ENCODE measurements around the gene IQCK. TPM values are rescaled to one million over a fixed set of nuclear protein-coding genes. Genes with fewer than 3 reads are reported as not detected.

The IQCK gene
- total RNA-seq, 1 donor from 2014 or later, result 3.2 TPM

GRCh38 chr16:19776565-19776964, 58.5 kb downstream of the IQCK start:
- ATAC-seq (ENCODE audit: low read depth) (no peak), DNase-seq (no peak)
- no peaks in the 10 kb centered on the region for H3K27me3 Mint-ChIP-seq
- H3K36me3 Mint-ChIP-seq (ENCODE audit: low read depth), result no peaks in the 10 kb centered on the region
- POLR2A ChIA-PET, result no interaction called here
- CTCF ChIA-PET, result no interaction called here
- peaks cover 4% of the 10 kb centered on the region for H3K4me1 Mint-ChIP-seq
- H3K9me3 Mint-ChIP-seq, result no peaks in the 10 kb centered on the region
- no peak for TF ChIP-seq CTCF (IDR thresholded peaks at IDR 0.05)
- no peak overlapping the region for H3K4me3 Mint-ChIP-seq
- intact Hi-C loops (cut with micrococcal nuclease), result no loop called here
- H3K27ac Mint-ChIP-seq, result no peak overlapping the region

- no peak overlapping the region for H3K27ac Mint-ChIP-seq
- no peak overlapping the region for H3K4me3 Mint-ChIP-seq
- ATAC-seq (ENCODE audit: low read depth), result no peak
- H3K36me3 Mint-ChIP-seq (ENCODE audit: low read depth), result no peaks in the 10 kb centered on the region
- intact Hi-C loops (cut with micrococcal nuclease), result no loop called here
- H3K9me3 Mint-ChIP-seq, result no peaks in the 10 kb centered on the region
- TF ChIP-seq CTCF (IDR thresholded peaks at IDR 0.05), result no peak
- ChIA-PET CTCF (no interaction called here), POLR2A (no interaction called here)
- H3K27me3 Mint-ChIP-seq, result no peaks in the 10 kb centered on the region
- peaks cover 4% of the 10 kb centered on the region for H3K4me1 Mint-ChIP-seq
- no peak for DNase-seq
These were observed 62.2 kb downstream of the IQCK start for GRCh38 chr16:19780321-19780720.

- no peak overlapping the region for H3K4me3 Mint-ChIP-seq
- no peaks in the 10 kb centered on the region for H3K9me3 Mint-ChIP-seq
- intact Hi-C loops (cut with micrococcal nuclease), result no loop called here
- peaks cover 4% of the 10 kb centered on the region for H3K4me1 Mint-ChIP-seq
- no peak overlapping the region for H3K27ac Mint-ChIP-seq
- no peak for TF ChIP-seq CTCF (IDR thresholded peaks at IDR 0.05)
- no peak for ATAC-seq (ENCODE audit: low read depth)
- no peak for DNase-seq
- H3K27me3 Mint-ChIP-seq, result no peaks in the 10 kb centered on the region
- POLR2A ChIA-PET, result no interaction called here
- CTCF ChIA-PET, result no interaction called here
- no peaks in the 10 kb centered on the region for H3K36me3 Mint-ChIP-seq (ENCODE audit: low read depth)
These were observed 63.2 kb downstream of the IQCK start for GRCh38 chr16:19781226-19781625.

- POLR2A ChIA-PET, result no interaction called here
- CTCF ChIA-PET, result no interaction called here
These were observed 65.5 kb downstream of the IQCK start for GRCh38 chr16:19783363-19784182.

More at GRCh38 chr16:19783363-19784182, 65.5 kb downstream of the IQCK start:
- H3K27me3 Mint-ChIP-seq, result no peaks in the 10 kb centered on the region
- DNase-seq (no peak), ATAC-seq (ENCODE audit: low read depth) (no peak)
- no peaks in the 10 kb centered on the region for H3K4me1 Mint-ChIP-seq
- H3K36me3 Mint-ChIP-seq (ENCODE audit: low read depth), result no peaks in the 10 kb centered on the region
- no peak for TF ChIP-seq CTCF (IDR thresholded peaks at IDR 0.05)
- intact Hi-C loops (cut with micrococcal nuclease), result no loop called here
- H3K4me3 Mint-ChIP-seq, result no peak overlapping the region
- H3K27ac Mint-ChIP-seq, result no peak overlapping the region
- no peaks in the 10 kb centered on the region for H3K9me3 Mint-ChIP-seq
